ENCODE measurements around the gene PACS2.

Gene PACS2

GRCh38 chr14:105375635-105376057 is 61.1 kb downstream of the PACS2 start:
- peak; percentile 50 for DNase-seq

- DNase-seq: no peak
Observed at GRCh38 chr14:105376521-105377440, 62.2 kb downstream of the PACS2 start.

- DNase-seq: no peak
Observed at GRCh38 chr14:105377555-105378182, 63.1 kb downstream of the PACS2 start.

- no peak for DNase-seq
Observed at GRCh38 chr14:105378199-105378598, 63.7 kb downstream of the PACS2 start.

- no peak for DNase-seq
Observed at GRCh38 chr14:105378873-105379685, 64.5 kb downstream of the PACS2 start.

GRCh38 chr14:105379946-105380345 is 65.4 kb downstream of the PACS2 start:
- DNase-seq: no peak

GRCh38 chr14:105380756-105381155 is 66.2 kb downstream of the PACS2 start:
- no peak for DNase-seq

GRCh38 chr14:105381446-105382342 is 67.1 kb downstream of the PACS2 start:
- no peak for DNase-seq

GRCh38 chr14:105382343-105383082 is 68.0 kb downstream of the PACS2 start:
- no peak for DNase-seq

GRCh38 chr14:105383083-105383730 is 68.7 kb downstream of the PACS2 start:
- DNase-seq: no peak

GRCh38 chr14:105384041-105384557 is 69.6 kb downstream of the PACS2 start:
- no peak for DNase-seq

- DNase-seq: no peak
Observed at GRCh38 chr14:105384605-105385321, 70.2 kb downstream of the PACS2 start.

GRCh38 chr14:105385322-105385637 is 70.7 kb downstream of the PACS2 start:
- DNase-seq: no peak

GRCh38 chr14:105385698-105386365 is 71.3 kb downstream of the PACS2 start:
- DNase-seq: no peak

- no peak for DNase-seq
Observed at GRCh38 chr14:105386581-105387529, 72.3 kb downstream of the PACS2 start.

- no peak for DNase-seq
Observed at GRCh38 chr14:105387530-105387922, 73.0 kb downstream of the PACS2 start.

- no peak for DNase-seq
Observed at GRCh38 chr14:105388110-105388951, 73.8 kb downstream of the PACS2 start.
